GM21447 (cell line): ENCODE measurements around the gene THRB.
A peak's percentile ranks its signal among the peaks of the same experiment; 100 is the strongest.

Experiments
- ATAC-seq: cut with Tn5 transposase; IDR thresholded peaks from one replicate; pipeline ENCODE4 v1.9.1; 2021; ENCODE audit not compliant: unreplicated experiment

Gene THRB

GRCh38 chr3:24494618-24495325 lies at the start of gene THRB:
Gene THRB (minus strand): TSS chr3:24494850.
- no peak for ATAC-seq

- no peak for ATAC-seq
Observed at GRCh38 chr3:24541935-24542334, 47.3 kb upstream of the THRB start.

- no peak for ATAC-seq
Observed at GRCh38 chr3:24540821-24541220, 46.2 kb upstream of the THRB start.

GRCh38 chr3:24539699-24540098 lies 45.0 kb upstream of the THRB start:
- no peak for ATAC-seq

GRCh38 chr3:24538891-24539290 lies 44.2 kb upstream of the THRB start:
- ATAC-seq, result no peak

- ATAC-seq, result no peak
Observed at GRCh38 chr3:24533561-24534193, 39.0 kb upstream of the THRB start.

- no peak for ATAC-seq
Observed at GRCh38 chr3:24530471-24530870, 35.8 kb upstream of the THRB start.

GRCh38 chr3:24529210-24529609 lies 34.6 kb upstream of the THRB start:
- no peak for ATAC-seq

GRCh38 chr3:24526640-24527212 lies 32.1 kb upstream of the THRB start:
- no peak for ATAC-seq

GRCh38 chr3:24525557-24525956 lies 30.9 kb upstream of the THRB start:
- ATAC-seq, result no peak

GRCh38 chr3:24525022-24525421 lies 30.4 kb upstream of the THRB start:
- no peak for ATAC-seq

GRCh38 chr3:24523988-24524727 lies 29.5 kb upstream of the THRB start:
- no peak for ATAC-seq

GRCh38 chr3:24523215-24523614 lies 28.6 kb upstream of the THRB start:
- ATAC-seq, result no peak

GRCh38 chr3:24522146-24522579 lies 27.5 kb upstream of the THRB start:
- ATAC-seq, result no peak

GRCh38 chr3:24521420-24522145 lies 26.9 kb upstream of the THRB start:
- no peak for ATAC-seq

GRCh38 chr3:24520976-24521419 lies 26.3 kb upstream of the THRB start:
- no peak for ATAC-seq

- ATAC-seq, result no peak
Observed at GRCh38 chr3:24520101-24520495, 25.4 kb upstream of the THRB start.

GRCh38 chr3:24519368-24520100 lies 24.9 kb upstream of the THRB start:
- peak; percentile 54 for ATAC-seq

GRCh38 chr3:24518990-24519367 lies 24.3 kb upstream of the THRB start:
- no peak for ATAC-seq

- ATAC-seq, result no peak
Observed at GRCh38 chr3:24514119-24514518, 19.5 kb upstream of the THRB start.
